Measurements from ENCODE around the gene CCRL2. TPM values are rescaled to one million over a fixed set of nuclear protein-coding genes. Genes with fewer than 3 reads are reported as not detected.

The CCRL2 gene
- total RNA-seq, 1 experiment from 2014 or later, result not detected

GRCh38 chr3:46383951-46384330 is 23.1 kb upstream of the CCRL2 start:
- peaks cover 29 to 30% of the 10 kb centered on the region in 2 experiments for H3K4me1 Mint-ChIP-seq
- H4K8ac ChIP-seq (replicated peaks; ENCODE audit: insufficient read length, low read depth, low read length), result no peak overlapping the region
- no peak overlapping the region for H4K5ac ChIP-seq (ENCODE audit: insufficient read length, low read depth, low read length)
- no peaks in the 10 kb centered on the region for H3K36me3 Mint-ChIP-seq (ENCODE audit: insufficient read depth in 1 of 3, low read depth in 3 of 3)
- H2AK5ac ChIP-seq (ENCODE audit: insufficient read length, low read length), result no peak overlapping the region
- no peaks in the 10 kb centered on the region for H3K79me1 ChIP-seq (ENCODE audit: insufficient read depth, low read depth, low read length, poor library complexity, severe bottlenecking)
- no peak overlapping the region for H3T11ph ChIP-seq (ENCODE audit: low read length)
- H2BK12ac ChIP-seq (ENCODE audit: insufficient read length, low read depth, low read length), result no peak overlapping the region
- no peak for TF ChIP-seq CTCF (conservative IDR thresholded peaks at IDR 0.05)
- no peak overlapping the region for H2BK120ac ChIP-seq (ENCODE audit: low read depth, low read length, poor library complexity, severe bottlenecking)
- no peak overlapping the region for H3K18ac ChIP-seq (ENCODE audit: insufficient read length, low read depth, low read length)
- no peak overlapping the region for H3K56ac ChIP-seq (ENCODE audit: insufficient read length, low read depth, low read length)
- H3K9ac ChIP-seq (ENCODE audit: extremely low read depth, insufficient read length, low read length), result no peak overlapping the region
- H3K4ac ChIP-seq (ENCODE audit: low read depth, low read length), result no peak overlapping the region
- H3K27ac ChIP-seq (ENCODE audit: insufficient read length, low read depth, low read length), result no peak overlapping the region
- no CpG with 5 or more reads among the region's 5 CpGs for WGBS (ENCODE audit: extremely low coverage, insufficient read length, low lambda C conversion rate)
- no peaks in the 10 kb centered on the region for H3K9me3 ChIP-seq (ENCODE audit: control insufficient read depth, low read depth, low read length)
- peaks cover 8% of the 10 kb centered on the region; the same call in 1 of the 2 replicates for H3K4me1 ChIP-seq (ENCODE audit: insufficient read depth, low read length)
- H3K27ac Mint-ChIP-seq, result no peak overlapping the region
- H3K9me3 Mint-ChIP-seq, result peaks cover 0 to 3% of the 10 kb centered on the region in 2 experiments; a peak in 2 of 5 replicates
- H3K27me3 Mint-ChIP-seq (ENCODE audit: low read depth), result no peaks in the 10 kb centered on the region
- no peak overlapping the region for H3K4me2 ChIP-seq (ENCODE audit: insufficient read depth, insufficient read length, low read length)
- H2BK5ac ChIP-seq (ENCODE audit: insufficient read length, low read length), result no peak overlapping the region
- no peak overlapping the region for H2BK15ac ChIP-seq (ENCODE audit: low read depth, low read length)
- no peak overlapping the region for H3K23ac ChIP-seq (ENCODE audit: insufficient read length, low read depth, low read length)
- H3K23me2 ChIP-seq (ENCODE audit: insufficient read length, low read depth, low read length, poor library complexity, severe bottlenecking), result no peaks in the 10 kb centered on the region
- no peak overlapping the region for H4K91ac ChIP-seq (ENCODE audit: insufficient read length, low read depth, low read length)
- no peaks in the 10 kb centered on the region for H3K79me2 ChIP-seq (ENCODE audit: insufficient read depth, low read length)
- H2BK20ac ChIP-seq (ENCODE audit: low read depth, low read length, poor library complexity, severe bottlenecking), result no peak overlapping the region
- H4K20me1 ChIP-seq (ENCODE audit: control insufficient read depth, insufficient read depth, insufficient read length), result no peaks in the 10 kb centered on the region
- no peak overlapping the region for H3K4me3 Mint-ChIP-seq
- no peak overlapping the region for H3K14ac ChIP-seq (ENCODE audit: insufficient read depth, low read length)
- DNase-seq, result no peak
- no peaks in the 10 kb centered on the region for H3K27me3 ChIP-seq (ENCODE audit: insufficient read depth, low read length)
- H2AFZ ChIP-seq (ENCODE audit: low read length), result no peak overlapping the region

All from H9 (cell line).